RWPE2 (cell line): ENCODE data around the gene L3MBTL1.

ENCODE experiments used
- ATAC-seq: fragments of 200-7000 bp; cut with Tn5 transposase; 3 replicates; pipeline ENCODE4 v1.9.1; 2021; ENCODE audit warnings: low read depth
- DNase-seq: peaks from one replicate; pipeline ENCODE4 v3.0.0-alpha.2; 2020; ENCODE audit warnings: low spot score
- H3K27ac ChIP-seq: fragments of 450-650 bp; 2 replicates; pipeline ENCODE4 v1.5.1; 2017; ENCODE audit warnings: mild to moderate bottlenecking; ENCODE audit not compliant: poor library complexity, severe bottlenecking
- H3K27me3 ChIP-seq: fragments of 250-450 bp; sonication (Bioruptor Pico); 2 replicates; pipeline ENCODE4 v1.5.1; 2021; ENCODE audit warnings: mild to moderate bottlenecking, moderate library complexity; ENCODE audit not compliant: insufficient read depth, poor library complexity, severe bottlenecking
- H3K36me3 ChIP-seq: fragments of 250-450 bp; sonication (Bioruptor Pico); 2 replicates; pipeline ENCODE4 v1.5.1; 2020; ENCODE audit warnings: low read depth, mild to moderate bottlenecking, moderate library complexity
- H3K4me1 ChIP-seq: fragments of 250-450 bp; sonication (Bioruptor Pico); 2 replicates; pipeline ENCODE4 v1.5.1; 2021; ENCODE audit warnings: mild to moderate bottlenecking, moderate library complexity; ENCODE audit not compliant: insufficient read depth, poor library complexity, severe bottlenecking
- H3K4me3 ChIP-seq: fragments of 250-450 bp; sonication (Bioruptor Pico); 2 replicates; pipeline ENCODE4 v1.5.1; 2021; ENCODE audit warnings: mild to moderate bottlenecking, moderate library complexity; ENCODE audit not compliant: severe bottlenecking
- H3K9me3 ChIP-seq: fragments of 250-450 bp; sonication (Bioruptor Pico); 2 replicates; pipeline ENCODE4 v1.5.1; 2021; ENCODE audit warnings: mild to moderate bottlenecking, moderate library complexity; ENCODE audit not compliant: severe bottlenecking
- TF ChIP-seq, protein P1 (sequence below): fragments of 450-650 bp; IDR thresholded peaks from one replicate; pipeline ENCODE4 v1.5.1; 2017; ENCODE audit warnings: mild to moderate bottlenecking, moderate library complexity; ENCODE audit not compliant: poor library complexity, severe bottlenecking

Gene L3MBTL1

GRCh38 chr20:43545837-43546578 is 38.5 kb downstream of the L3MBTL1 start:
- Histone ChIP-seq H3K36me3 (peaks cover 18% of the 10 kb centered on the region), H3K27me3 (no peaks in the 10 kb centered on the region), H3K9me3 (no peaks in the 10 kb centered on the region), H3K4me3 (no peak overlapping the region), H3K27ac (no peak overlapping the region), H3K4me1 (peaks cover 11% of the 10 kb centered on the region)
- TF ChIP-seq, protein P1, sequence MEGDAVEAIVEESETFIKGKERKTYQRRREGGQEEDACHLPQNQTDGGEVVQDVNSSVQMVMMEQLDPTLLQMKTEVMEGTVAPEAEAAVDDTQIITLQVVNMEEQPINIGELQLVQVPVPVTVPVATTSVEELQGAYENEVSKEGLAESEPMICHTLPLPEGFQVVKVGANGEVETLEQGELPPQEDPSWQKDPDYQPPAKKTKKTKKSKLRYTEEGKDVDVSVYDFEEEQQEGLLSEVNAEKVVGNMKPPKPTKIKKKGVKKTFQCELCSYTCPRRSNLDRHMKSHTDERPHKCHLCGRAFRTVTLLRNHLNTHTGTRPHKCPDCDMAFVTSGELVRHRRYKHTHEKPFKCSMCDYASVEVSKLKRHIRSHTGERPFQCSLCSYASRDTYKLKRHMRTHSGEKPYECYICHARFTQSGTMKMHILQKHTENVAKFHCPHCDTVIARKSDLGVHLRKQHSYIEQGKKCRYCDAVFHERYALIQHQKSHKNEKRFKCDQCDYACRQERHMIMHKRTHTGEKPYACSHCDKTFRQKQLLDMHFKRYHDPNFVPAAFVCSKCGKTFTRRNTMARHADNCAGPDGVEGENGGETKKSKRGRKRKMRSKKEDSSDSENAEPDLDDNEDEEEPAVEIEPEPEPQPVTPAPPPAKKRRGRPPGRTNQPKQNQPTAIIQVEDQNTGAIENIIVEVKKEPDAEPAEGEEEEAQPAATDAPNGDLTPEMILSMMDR = no peak
- peak; percentile 54 for DNase-seq
- ATAC-seq = no peak

DNA sequence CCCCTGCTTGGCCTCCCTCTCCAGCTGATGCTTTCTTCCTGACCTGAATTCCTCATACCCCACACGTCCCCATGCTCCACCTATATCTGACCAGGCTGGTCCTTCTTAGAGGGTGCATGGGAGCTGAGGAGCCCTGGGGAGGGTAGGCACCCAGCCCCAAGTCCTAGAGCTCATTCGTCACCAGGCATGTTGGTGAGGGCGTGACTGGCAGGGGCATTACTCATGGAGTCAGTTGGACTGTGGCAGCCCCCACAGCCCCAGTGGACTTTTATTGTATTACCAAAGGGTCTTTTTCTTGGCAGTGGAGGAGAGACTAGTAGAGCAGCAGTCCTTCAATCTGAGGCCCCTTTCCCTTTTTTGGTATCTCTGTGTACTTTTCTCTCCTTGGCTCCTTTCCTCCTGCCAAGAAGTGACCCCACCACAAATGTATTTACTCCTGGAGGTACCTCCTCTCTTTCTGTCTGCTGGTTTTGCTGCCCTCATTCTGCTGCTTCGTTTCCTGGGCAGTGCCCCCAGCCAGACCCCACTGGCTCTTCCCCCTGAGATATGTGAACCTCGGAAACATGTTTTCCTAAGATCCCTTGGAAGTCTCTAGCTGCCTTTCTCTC is 40.9 kb downstream of the L3MBTL1 start:
- H3K4me1 ChIP-seq = no peaks in the 10 kb centered on the region
- DNase-seq (no peak), ATAC-seq (no peak; the same call in 2 of the 3 replicates)
- no peaks in the 10 kb centered on the region for H3K27me3 ChIP-seq
- H3K4me3 ChIP-seq = no peak overlapping the region
- TF ChIP-seq, protein P1 = no peak
- H3K9me3 ChIP-seq = no peaks in the 10 kb centered on the region
- no peaks in the 10 kb centered on the region for H3K36me3 ChIP-seq
- no peak overlapping the region for H3K27ac ChIP-seq

GRCh38 chr20:43549416-43550065 is 42.0 kb downstream of the L3MBTL1 start:
- ATAC-seq (no peak; the same call in 2 of the 3 replicates), DNase-seq (no peak)
- Histone ChIP-seq H3K9me3 (no peaks in the 10 kb centered on the region), H3K4me1 (no peaks in the 10 kb centered on the region), H3K27ac (no peak overlapping the region), H3K27me3 (no peaks in the 10 kb centered on the region), H3K36me3 (no peaks in the 10 kb centered on the region), H3K4me3 (no peak overlapping the region)
- TF ChIP-seq, protein P1 = no peak

GRCh38 chr20:43550456-43550855 is 43.0 kb downstream of the L3MBTL1 start:
- no peaks in the 10 kb centered on the region for H3K4me1 ChIP-seq
- H3K27ac ChIP-seq = no peak overlapping the region
- no peak overlapping the region for H3K4me3 ChIP-seq
- no peak for DNase-seq
- no peaks in the 10 kb centered on the region for H3K27me3 ChIP-seq
- no peak for ATAC-seq
- TF ChIP-seq, protein P1 = no peak
- no peaks in the 10 kb centered on the region for H3K36me3 ChIP-seq
- no peaks in the 10 kb centered on the region for H3K9me3 ChIP-seq
